Fibroblast of villous mesenchyme (primary cell): Measurements from ENCODE around the gene JMJD1C. TPM values are rescaled to one million over a fixed set of nuclear protein-coding genes. Genes with fewer than 3 reads are reported as not detected.

Experiments
- DNase-seq: peaks from one replicate; pipeline ENCODE4 v3.0.0-alpha.2; 2010; ENCODE audit warnings: low read depth
- H3K4me3 ChIP-seq: 2 replicates; pipeline ENCODE4 v1.5.1; 2011; ENCODE audit warnings: low read depth, mild to moderate bottlenecking, low read length
- total RNA-seq: library from RNA; depleted of rRNA; stranded (reverse); fragments of >200 nt; gene quantifications from 2 replicates; pipeline ENCODE4 v1.2.3, GENCODE V29; 2012
- TF ChIP-seq, protein P1 (sequence below): IDR thresholded peaks from 2 replicates; pipeline ENCODE4 v1.5.1; 2012; ENCODE audit warnings: low read depth, mild to moderate bottlenecking, low read length; ENCODE audit not compliant: insufficient read depth

The JMJD1C gene
- total RNA-seq, 1 donor = 98.4 TPM

DNA sequence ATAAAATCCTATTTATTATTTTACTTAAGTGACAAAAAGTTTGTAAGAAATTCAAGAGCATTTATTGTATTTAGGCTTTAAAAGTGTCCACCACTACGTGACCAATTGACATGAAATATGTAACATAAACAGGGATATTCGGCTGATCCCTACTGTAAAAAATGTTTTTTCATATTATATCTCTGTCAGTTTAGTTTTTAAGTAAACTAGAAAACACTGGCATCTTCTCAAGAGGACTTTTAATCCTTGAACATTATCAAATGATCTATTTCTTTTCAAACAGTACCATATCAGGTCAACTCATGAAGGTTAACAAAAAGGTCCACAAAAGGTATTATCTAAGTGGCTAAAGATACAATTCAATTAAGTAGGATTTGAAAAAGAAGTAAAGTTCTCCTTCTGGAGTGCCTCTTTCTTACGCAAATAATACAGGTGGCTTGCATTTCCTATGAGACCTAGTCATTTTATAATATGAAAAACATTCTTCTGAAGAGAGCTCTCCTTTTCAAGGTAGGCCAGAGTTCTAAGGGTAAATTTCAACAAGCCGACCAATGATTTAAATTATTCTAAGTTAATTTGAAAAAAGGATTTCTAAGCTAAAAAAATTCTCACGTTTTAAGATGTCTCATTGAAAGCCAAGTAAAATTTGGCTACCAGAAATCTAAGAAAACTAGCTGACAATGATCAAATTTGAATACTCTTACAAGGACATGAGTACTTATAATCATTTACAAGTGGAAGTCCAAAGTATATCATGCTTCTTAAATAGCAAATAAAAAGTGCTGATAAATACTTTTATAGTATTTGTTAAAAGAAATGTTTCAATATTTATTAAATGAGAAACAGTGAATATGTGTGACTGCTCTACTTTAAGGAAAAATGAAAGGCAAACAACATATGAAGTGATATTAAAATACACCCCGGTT is 199.1 kb downstream of the JMJD1C start:
- TF ChIP-seq, protein P1, sequence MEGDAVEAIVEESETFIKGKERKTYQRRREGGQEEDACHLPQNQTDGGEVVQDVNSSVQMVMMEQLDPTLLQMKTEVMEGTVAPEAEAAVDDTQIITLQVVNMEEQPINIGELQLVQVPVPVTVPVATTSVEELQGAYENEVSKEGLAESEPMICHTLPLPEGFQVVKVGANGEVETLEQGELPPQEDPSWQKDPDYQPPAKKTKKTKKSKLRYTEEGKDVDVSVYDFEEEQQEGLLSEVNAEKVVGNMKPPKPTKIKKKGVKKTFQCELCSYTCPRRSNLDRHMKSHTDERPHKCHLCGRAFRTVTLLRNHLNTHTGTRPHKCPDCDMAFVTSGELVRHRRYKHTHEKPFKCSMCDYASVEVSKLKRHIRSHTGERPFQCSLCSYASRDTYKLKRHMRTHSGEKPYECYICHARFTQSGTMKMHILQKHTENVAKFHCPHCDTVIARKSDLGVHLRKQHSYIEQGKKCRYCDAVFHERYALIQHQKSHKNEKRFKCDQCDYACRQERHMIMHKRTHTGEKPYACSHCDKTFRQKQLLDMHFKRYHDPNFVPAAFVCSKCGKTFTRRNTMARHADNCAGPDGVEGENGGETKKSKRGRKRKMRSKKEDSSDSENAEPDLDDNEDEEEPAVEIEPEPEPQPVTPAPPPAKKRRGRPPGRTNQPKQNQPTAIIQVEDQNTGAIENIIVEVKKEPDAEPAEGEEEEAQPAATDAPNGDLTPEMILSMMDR = no peak
- peak overlapping the region; percentile 82 for H3K4me3 ChIP-seq
- DNase-seq = peak; percentile 23

DNA sequence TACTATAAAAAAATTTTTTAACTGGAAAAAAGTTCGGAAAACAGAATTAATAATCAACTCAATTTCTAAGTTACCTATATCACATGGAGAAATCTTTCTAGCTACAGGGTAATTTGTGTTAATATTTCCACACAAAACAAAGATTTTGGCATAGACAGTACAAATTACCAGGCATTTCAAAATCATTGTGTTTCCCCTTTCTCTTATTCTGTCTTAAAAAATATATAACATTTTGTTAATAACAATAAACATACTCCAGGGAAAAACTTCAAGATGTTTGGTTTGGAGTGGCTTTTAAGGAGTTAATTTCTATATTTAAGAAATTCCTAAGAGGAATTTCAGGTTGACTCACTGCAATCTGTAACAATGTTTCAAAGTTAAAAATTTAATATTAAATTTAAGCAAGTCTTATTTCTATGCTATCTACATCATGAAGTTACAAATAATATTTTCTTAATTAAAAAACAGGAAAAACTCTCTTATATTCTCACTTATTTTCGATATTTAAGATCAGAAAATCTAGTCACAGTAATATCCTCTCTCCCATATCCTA is 200.0 kb downstream of the JMJD1C start:
- H3K4me3 ChIP-seq = peak overlapping the region; percentile 82
- no peak for DNase-seq
- TF ChIP-seq, protein P1 = no peak

DNA sequence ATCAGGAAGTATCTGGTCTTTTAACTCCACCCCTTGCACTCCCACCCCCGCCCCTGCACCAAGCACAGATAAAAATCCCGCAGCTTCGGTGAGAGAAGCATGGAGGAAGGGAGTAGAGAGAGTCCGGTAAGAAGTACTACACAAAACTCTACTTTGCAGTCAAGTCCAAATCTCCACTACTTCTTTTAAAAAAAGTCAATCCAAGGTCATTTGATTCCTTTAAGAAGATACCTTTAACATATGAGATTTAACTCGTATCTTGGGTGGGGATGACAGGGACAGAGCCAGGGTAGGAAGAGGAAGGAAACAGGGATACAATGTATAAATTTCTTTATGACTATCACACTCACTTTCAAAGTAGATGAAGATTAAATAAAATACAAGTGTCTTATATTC is 200.6 kb downstream of the JMJD1C start:
- H3K4me3 ChIP-seq = peak overlapping the region; percentile 82
- peak; percentile 76 for DNase-seq
- TF ChIP-seq, protein P1 = no peak

DNA sequence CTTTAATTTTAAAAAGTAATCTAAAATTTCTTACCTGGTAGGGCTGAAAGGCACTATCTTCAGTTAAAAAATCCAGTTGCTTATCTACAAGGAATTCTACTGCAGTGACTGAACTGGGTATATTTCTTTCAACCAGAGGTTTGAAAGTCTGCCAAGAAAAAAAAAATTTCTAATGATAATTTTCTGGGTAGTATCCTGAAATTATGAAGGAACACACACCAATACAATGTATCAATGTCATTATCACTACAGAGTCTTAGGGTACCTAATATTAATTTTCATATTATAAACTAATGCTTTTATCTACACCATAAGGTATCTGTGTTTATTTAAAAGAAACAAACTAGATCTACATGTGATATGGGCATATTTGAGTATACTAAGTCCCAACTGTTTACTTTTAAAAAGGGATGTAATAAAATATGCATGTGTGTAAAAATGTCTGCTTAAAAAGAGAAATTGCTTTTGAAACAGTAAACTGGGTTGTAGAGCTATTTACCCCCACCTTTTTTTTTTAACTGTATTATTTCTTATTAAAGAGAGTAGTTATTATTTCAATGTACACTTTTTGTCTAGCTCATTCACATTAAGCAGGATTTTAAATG is 201.1 kb downstream of the JMJD1C start:
- H3K4me3 ChIP-seq = peak overlapping the region; percentile 82
- no peak for DNase-seq

DNA sequence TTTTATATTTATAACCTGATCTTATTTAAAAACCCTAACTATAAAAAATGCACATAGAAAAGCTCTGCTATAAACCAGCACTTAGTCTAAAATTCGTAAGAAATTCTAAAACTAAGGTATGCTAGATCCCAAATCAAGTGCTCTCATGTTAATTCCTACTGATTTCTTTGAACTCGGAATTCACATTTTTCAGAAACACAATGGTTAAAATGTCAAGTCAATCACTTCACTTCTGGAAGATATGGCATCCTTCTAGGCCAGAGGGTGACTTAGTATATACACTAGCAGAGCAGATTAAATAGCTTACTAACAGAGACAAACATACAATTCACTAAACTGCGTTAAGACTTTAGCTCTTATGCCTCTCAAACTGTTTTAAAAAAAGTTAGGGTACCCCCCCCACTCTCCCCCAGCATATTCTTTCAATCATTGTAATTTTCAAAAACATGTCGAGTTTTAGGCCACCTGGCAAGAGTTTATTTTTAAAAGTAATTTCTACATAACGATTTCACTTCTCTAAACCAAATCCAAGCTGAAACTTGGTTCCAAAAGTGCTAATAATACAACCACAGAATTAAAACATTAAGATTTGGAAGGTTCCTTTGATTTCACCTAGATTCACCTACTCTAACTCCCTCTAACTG is 203.2 kb downstream of the JMJD1C start:
- no peak overlapping the region for H3K4me3 ChIP-seq
- TF ChIP-seq, protein P1 = no peak
- DNase-seq = no peak

More for the DNA sequence above, 201.1 kb downstream of the JMJD1C start:
- TF ChIP-seq, protein P1 = no peak

DNA sequence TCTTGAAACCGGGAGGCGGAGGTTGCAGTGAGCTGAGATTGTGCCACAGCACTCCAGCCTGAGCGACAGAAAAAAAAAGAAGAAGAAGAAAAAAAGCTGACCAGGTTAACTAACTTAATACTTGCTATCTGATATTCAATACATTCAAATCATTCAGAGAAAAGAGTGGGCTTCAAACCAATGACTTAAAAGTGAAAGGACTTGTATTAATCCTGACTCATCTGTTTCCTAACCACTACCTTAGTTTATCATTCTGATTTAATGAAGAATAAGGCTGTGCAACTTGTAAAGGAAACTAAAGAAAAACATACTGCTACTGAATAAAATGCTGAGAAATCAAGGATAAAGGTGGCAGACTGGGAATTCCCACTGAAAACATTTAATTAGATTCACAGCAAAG is 204.3 kb downstream of the JMJD1C start:
- TF ChIP-seq, protein P1 = no peak
- DNase-seq = no peak
- no peak overlapping the region for H3K4me3 ChIP-seq
